Esophagus muscularis mucosa (tissue), 4 donors: Measurements from ENCODE around the gene RUFY2. TPM values are rescaled to one million over a fixed set of nuclear protein-coding genes. Genes with fewer than 3 reads are reported as not detected.

Experiments used
- DNase-seq: peaks from one replicate; pipeline ENCODE4 v3.0.0-alpha.2; 2017; ENCODE audit errors: extremely low spot score
- H3K27ac ChIP-seq, 4 donors: fragments of 200-600 bp; sonication (generic); replicated peaks in 1 of 4; 1 replicate in 3 of 4; 2 replicates in 1 of 4; pipeline ENCODE4 v1.5.1; 2016 to 2019; ENCODE audit warnings: mild to moderate bottlenecking in 1 of 4
- H3K27me3 ChIP-seq, 4 donors: fragments of 200-600 bp; sonication (generic); one replicate each; pipeline versions ENCODE4 v1.5.1 to v1.6.0; 2016 to 2019
- H3K36me3 ChIP-seq, 4 donors: fragments of 200-600 bp; sonication (generic); one replicate each; pipeline ENCODE4 v1.5.1; 2016 to 2019
- H3K4me1 ChIP-seq, 4 donors: fragments of 200-600 bp; sonication (generic); one replicate each; pipeline ENCODE4 v1.5.1; 2016 to 2019
- H3K4me3 ChIP-seq, 4 donors: fragments of 200-600 bp; sonication (generic); 1 replicate in 2 of 4; 2 replicates in 2 of 4; pipeline ENCODE4 v1.5.1; 2016 to 2019; ENCODE audit warnings: mild to moderate bottlenecking in 4 of 4, moderate library complexity in 1 of 4
- H3K9me3 ChIP-seq, 4 donors: fragments of 200-600 bp; sonication (generic); 1 replicate in 3 of 4; 2 replicates in 1 of 4; pipeline ENCODE4 v1.5.1; 2016 to 2019
- CTCF ChIP-seq, 3 experiments: fragments of 200-600 bp in 2 of 3; fragments of 450-650 bp in 1 of 3; sonication (generic) in 2 of 3; IDR thresholded peaks; one replicate each; pipeline ENCODE4 v1.5.1; 2017 to 2019; ENCODE audit warnings: antibody characterized with exemption in 3 of 3, mild to moderate bottlenecking in 2 of 3, moderate library complexity in 1 of 3
- EP300 ChIP-seq: sonication (generic); formaldehyde crosslinking; IDR thresholded peaks from one replicate; pipeline ENCODE4 v1.6.1; 2017; ENCODE audit warnings: antibody characterized with exemption
- POLR2A ChIP-seq: fragments of 450-650 bp; IDR thresholded peaks from one replicate; pipeline ENCODE4 v1.6.1; 2017; ENCODE audit warnings: antibody characterized with exemption, moderate library complexity, mild to moderate bottlenecking, low read depth
- POLR2AphosphoS5 ChIP-seq, 2 donors: sonication (generic); formaldehyde crosslinking; IDR thresholded peaks; one replicate each; pipeline ENCODE4 v1.6.1; 2017; ENCODE audit warnings: antibody characterized with exemption in 2 of 2
- WGBS: methylation state at CpG from one replicate; pipeline ENCODE4 v1.1.5; 2018; 5-methylcytosine and 5-hydroxymethylcytosine counted together
- intact Hi-C: fragments of 100-400 bp; cut with DNase I; formaldehyde crosslinking; loops from one replicate; pipeline ENCODE4 v1.15.1; 2023
- total RNA-seq, 4 donors: library from RNA; depleted of rRNA; stranded (reverse); fragments of >200 nt; gene quantifications; one replicate each; pipeline versions ENCODE4 v1.1.0 to v1.2.1, GENCODE V29; 2016

The RUFY2 gene
- total RNA-seq, 4 donors from 2014 or later = 14.8 to 26.2 (median 17.8) TPM

DNA sequence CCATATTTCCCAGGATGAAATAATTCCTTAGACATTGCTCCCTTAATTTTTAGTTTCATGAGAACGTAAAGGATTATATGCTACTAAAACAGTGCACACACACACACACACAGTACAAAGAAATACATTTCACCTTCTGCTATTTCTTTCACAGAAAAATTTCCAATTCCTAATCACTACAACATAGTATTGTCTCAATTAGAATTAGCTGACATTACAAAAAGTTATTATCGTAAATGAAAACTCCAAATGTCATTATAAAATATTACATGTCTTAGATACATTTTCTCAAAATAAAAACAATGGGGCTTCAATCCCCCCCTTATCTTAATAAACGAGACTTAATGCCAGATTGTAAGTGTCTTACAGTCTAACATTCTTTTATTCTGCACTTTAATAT, 12.3 kb upstream of the RUFY2 start:
- TF ChIP-seq POLR2AphosphoS5 (IDR thresholded peaks at IDR 0.05) (no peak), CTCF (IDR thresholded peaks at IDR 0.05) (no peak), EP300 (no peak), POLR2A (no peak)
- no peaks in the 10 kb centered on the region for H3K27me3 ChIP-seq
- 93% methylated on average over 3 of the region's 3 CpGs for WGBS
- peaks cover 0 to 4% (median 0%) of the 10 kb centered on the region in 4 donors for H3K36me3 ChIP-seq
- DNase-seq = no peak
- no peak overlapping the region for H3K4me3 ChIP-seq
- H3K4me1 ChIP-seq = no peaks in the 10 kb centered on the region
- no peak overlapping the region for H3K27ac ChIP-seq
- no peaks in the 10 kb centered on the region for H3K9me3 ChIP-seq
- intact Hi-C loops = no loop called here

DNA sequence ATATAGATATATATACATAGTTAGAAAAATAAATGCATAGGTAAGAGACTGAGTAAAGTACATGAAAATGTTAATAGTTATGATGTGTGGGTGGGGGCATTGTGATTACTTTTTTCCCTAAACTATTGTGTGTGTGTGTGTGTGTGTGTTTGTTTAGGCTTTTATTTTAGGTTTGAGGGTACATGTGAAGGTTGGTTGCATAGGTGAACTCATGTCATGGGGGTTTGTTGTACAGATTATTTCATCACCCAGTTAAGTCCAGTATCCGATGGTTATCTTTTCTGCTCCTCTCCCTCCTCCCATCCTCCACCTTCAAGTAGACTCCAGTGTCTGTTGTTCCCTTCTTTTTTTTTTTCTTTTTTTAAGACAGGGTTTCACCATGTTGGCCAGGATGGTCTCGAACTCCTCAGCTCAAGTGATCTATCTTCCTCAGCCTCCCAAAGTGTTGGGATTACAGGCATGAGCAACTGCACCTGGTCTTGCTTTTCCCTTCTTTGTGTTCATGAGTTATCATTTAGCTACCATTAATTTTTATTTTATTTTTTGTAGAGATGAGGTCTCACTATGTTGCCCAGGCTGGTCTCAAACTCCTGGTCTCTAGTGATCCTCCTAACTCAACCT, 1.9 kb upstream of the RUFY2 start:
- no peak overlapping the region for H3K4me3 ChIP-seq
- no peaks in the 10 kb centered on the region for H3K36me3 ChIP-seq
- H3K27ac ChIP-seq = no peak overlapping the region
- intact Hi-C loops = no loop called here
- H3K9me3 ChIP-seq = no peaks in the 10 kb centered on the region
- peak; percentile 5 for DNase-seq
- H3K27me3 ChIP-seq = no peaks in the 10 kb centered on the region
- WGBS = 95% methylated on average over 2 of the region's 2 CpGs
- no peak for TF ChIP-seq POLR2A
- H3K4me1 ChIP-seq = peaks cover 4 to 20% (median 17%) of the 10 kb centered on the region in 4 donors

GRCh38 chr10:68406111-68406814, 814 bp downstream of the RUFY2 start:
- no peak for DNase-seq
- 2% methylated on average over 11 of the region's 38 CpGs for WGBS
- Histone ChIP-seq H3K9me3 (no peaks in the 10 kb centered on the region), H3K4me1 (peaks cover 4 to 28% (median 17%) of the 10 kb centered on the region in 4 donors), H3K36me3 (peaks cover 0 to 5% (median 3%) of the 10 kb centered on the region in 4 donors), H3K4me3 (peak overlapping the region; percentile 91 to 100 (median 99)), H3K27me3 (no peaks in the 10 kb centered on the region), H3K27ac (peak overlapping the region; percentile 93 to 97 (median 96))
- intact Hi-C loops = no loop called here
- TF ChIP-seq POLR2AphosphoS5 (IDR thresholded peaks at IDR 0.05) = peak in 1 of 2 donors; percentile 35
- TF ChIP-seq CTCF (IDR thresholded peaks at IDR 0.05) = no peak

- no peak for DNase-seq
- no peaks in the 10 kb centered on the region for H3K27me3 ChIP-seq
- H3K36me3 ChIP-seq = peaks cover 0 to 30% (median 24%) of the 10 kb centered on the region in 4 donors
- intact Hi-C loops = no loop called here
- no peak for TF ChIP-seq POLR2A
- no peak for TF ChIP-seq EP300
- TF ChIP-seq CTCF (IDR thresholded peaks at IDR 0.05) = no peak
- TF ChIP-seq POLR2AphosphoS5 (IDR thresholded peaks at IDR 0.05) = no peak
- WGBS = 89% methylated on average over 4 of the region's 4 CpGs
- H3K4me3 ChIP-seq = no peak overlapping the region
- peaks cover 4 to 28% (median 17%) of the 10 kb centered on the region in 4 donors for H3K4me1 ChIP-seq
- H3K27ac ChIP-seq = no peak overlapping the region
- no peaks in the 10 kb centered on the region for H3K9me3 ChIP-seq
These were observed 3.4 kb downstream of the RUFY2 start for GRCh38 chr10:68403701-68404100.

GRCh38 chr10:68402276-68402675, 4.8 kb downstream of the RUFY2 start:
- Histone ChIP-seq H3K27me3 (no peaks in the 10 kb centered on the region), H3K27ac (no peak overlapping the region), H3K4me3 (no peak overlapping the region), H3K4me1 (peaks cover 4 to 28% (median 13%) of the 10 kb centered on the region in 4 donors), H3K36me3 (peaks cover 0 to 42% (median 28%) of the 10 kb centered on the region in 4 donors), H3K9me3 (no peaks in the 10 kb centered on the region)
- intact Hi-C loops = no loop called here
- WGBS = 77% methylated on average over 1 of the region's 1 CpG
- TF ChIP-seq EP300 (no peak), CTCF (IDR thresholded peaks at IDR 0.05) (no peak), POLR2AphosphoS5 (IDR thresholded peaks at IDR 0.05) (no peak), POLR2A (no peak)
- DNase-seq = no peak
